H1 (cell line): ENCODE results near the gene GNLY. TPM values are rescaled to one million over a fixed set of nuclear protein-coding genes. Genes with fewer than 3 reads are reported as not detected.

Experiments used
- E2F6 ChIP-seq: IDR thresholded peaks from 2 replicates; pipeline ENCODE4 v1.6.1; 2012; ENCODE audit warnings: inconsistent platforms
- JUN ChIP-seq: IDR thresholded peaks from 2 replicates; pipeline ENCODE4 v1.6.1; 2011; ENCODE audit warnings: low read depth, mild to moderate bottlenecking, improper control_type of control experiment, low read length
- KDM5A ChIP-seq: fragments of 200-600 bp; IDR thresholded peaks from 2 replicates; pipeline ENCODE4 v1.7.1; 2012; ENCODE audit warnings: mild to moderate bottlenecking, low read length, inconsistent platforms, mixed read lengths
- RNF2 ChIP-seq: fragments of 200-900, 300-1000 bp; sonication (generic); IDR thresholded peaks from 2 replicates; pipeline ENCODE4 v1.7.1; 2016; ENCODE audit warnings: borderline replicate concordance, low read depth, mild to moderate bottlenecking, antibody characterized with exemption, low read length; ENCODE audit not compliant: poor library complexity, severe bottlenecking; ENCODE audit errors: missing control alignments
- SP1 ChIP-seq: IDR thresholded peaks from 2 replicates; pipeline ENCODE4 v1.6.1; 2011; ENCODE audit warnings: low read depth, low read length
- SP4 ChIP-seq: IDR thresholded peaks from 2 replicates; pipeline ENCODE4 v1.6.1; 2012; ENCODE audit warnings: low read length, inconsistent platforms
- TBP ChIP-seq: IDR thresholded peaks from 2 replicates; pipeline ENCODE4 v1.6.1; 2011; ENCODE audit warnings: low read depth, low read length, improper control_type of control experiment
- polyA plus RNA-seq, 7 experiments: library from polyadenylated mRNA; depleted of rRNA in 3 of 7; stranded (reverse) in 5 of 7; unstranded in 2 of 7; fragments of >200 nt in 5 of 7; fragments of 200-250 nt in 2 of 7; gene quantifications; 1 replicate in 5 of 7; 2 replicates in 1 of 7; 4 replicates in 1 of 7; pipeline versions ENCODE4 v1.2.1 to v1.2.3, GENCODE V29; 2011 to 2013; ENCODE audit warnings: missing spikeins in 2 of 7, mixed read lengths in 2 of 7
- total RNA-seq: library from RNA; stranded (reverse); fragmentation: NEBNext Ultra II Directional; extraction: Animal tissue kit (Norgen Biotek cat#: 25700); gene quantifications from 2 replicates; pipeline ENCODE4 v1.2.1, GENCODE V29; 2021
- TF ChIP-seq, protein P1 (sequence below): IDR thresholded peaks from 2 replicates; pipeline ENCODE4 v1.6.1; 2012; ENCODE audit warnings: inconsistent platforms

GNLY gene
- total and polyA plus RNA-seq, 2 of the 8 experiments (the other 6 are each of a cell fraction or from before 2014, with no cell fraction given), result 0.03 TPM; not detected in 1

DNA sequence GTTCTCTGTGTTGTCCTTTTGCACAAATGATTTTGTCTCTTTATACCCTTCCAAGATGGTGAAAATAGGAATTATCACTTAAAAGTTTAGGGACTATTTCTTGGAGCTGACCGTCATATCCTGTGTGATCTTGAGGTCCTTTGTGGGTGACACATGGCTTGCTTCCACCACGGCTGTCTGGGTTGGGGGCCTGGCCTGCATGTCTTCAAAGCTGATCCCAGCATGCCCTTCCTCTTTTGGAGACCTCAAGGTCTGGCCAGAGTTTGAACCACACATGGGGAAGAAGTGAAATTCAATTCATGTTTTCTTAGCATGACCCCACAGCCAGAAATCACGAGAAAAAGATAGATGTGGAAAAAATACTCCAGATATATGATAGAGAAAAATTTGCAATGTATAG is 40.2 kb upstream of the GNLY start (continued):
- TF ChIP-seq TBP (no peak), SP4 (no peak), KDM5A (no peak), RNF2 (no peak), JUN (no peak), SP1 (no peak), E2F6 (no peak)
- TF ChIP-seq, protein P1, sequence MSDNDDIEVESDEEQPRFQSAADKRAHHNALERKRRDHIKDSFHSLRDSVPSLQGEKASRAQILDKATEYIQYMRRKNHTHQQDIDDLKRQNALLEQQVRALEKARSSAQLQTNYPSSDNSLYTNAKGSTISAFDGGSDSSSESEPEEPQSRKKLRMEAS, result no peak
